GM23338 (cell line): ENCODE measurements around the gene PPP1R3G. TPM values are rescaled to one million over a fixed set of nuclear protein-coding genes. Genes with fewer than 3 reads are reported as not detected.
A peak's percentile ranks its signal among the peaks of the same experiment; 100 is the strongest.

ENCODE experiments used
- ATAC-seq: fragments of 200-7000 bp; cut with Tn5 transposase; 3 replicates; pipeline ENCODE4 v1.9.1; 2020
- DNase-seq: peaks from one replicate; pipeline ENCODE4 v3.0.0-alpha.2; 2015; ENCODE audit warnings: low spot score
- H2AFZ ChIP-seq: fragments of 200-600 bp; sonication (generic); 2 replicates; pipeline ENCODE4 v1.8.0; 2016; ENCODE audit warnings: antibody characterized with exemption, mild to moderate bottlenecking, moderate library complexity
- H3F3A ChIP-seq: fragments of 200-600 bp; sonication (generic); replicated peaks from 2 replicates; pipeline ENCODE4 v1.8.0; 2017; ENCODE audit warnings: antibody characterized with exemption, mixed run types, low read depth
- H3K27ac ChIP-seq: fragments of 200-600 bp; sonication (generic); 2 replicates; pipeline ENCODE4 v1.6.1; 2016; ENCODE audit warnings: low read depth
- H3K27me3 ChIP-seq: fragments of 200-600 bp; sonication (generic); 2 replicates; pipeline ENCODE4 v1.8.0; 2016; ENCODE audit warnings: mild to moderate bottlenecking, mixed run types, moderate library complexity; ENCODE audit not compliant: insufficient read depth
- H3K36me3 ChIP-seq: fragments of 200-600 bp; sonication (generic); 2 replicates; pipeline ENCODE4 v1.8.0; 2016; ENCODE audit warnings: mild to moderate bottlenecking; ENCODE audit not compliant: insufficient read depth
- H3K4me1 ChIP-seq: fragments of 200-600 bp; sonication (generic); 2 replicates; pipeline ENCODE4 v1.8.0; 2016; ENCODE audit warnings: mild to moderate bottlenecking, moderate library complexity; ENCODE audit not compliant: insufficient read depth
- H3K4me2 ChIP-seq: fragments of 200-600 bp; sonication (generic); 2 replicates; pipeline ENCODE4 v1.7.1; 2017; ENCODE audit warnings: mixed run types
- H3K4me3 ChIP-seq: fragments of 200-600 bp; sonication (generic); 2 replicates; pipeline ENCODE4 v1.6.1; 2016; ENCODE audit warnings: mixed run types
- H3K79me2 ChIP-seq: fragments of 200-600 bp; sonication (generic); replicated peaks from 2 replicates; pipeline ENCODE4 v1.8.0; 2017; ENCODE audit warnings: mild to moderate bottlenecking; ENCODE audit not compliant: insufficient read depth
- H3K9me2 ChIP-seq: fragments of 200-600 bp; sonication (generic); 2 replicates; pipeline ENCODE4 v1.8.0; 2017; ENCODE audit not compliant: insufficient read depth
- H4K20me1 ChIP-seq: fragments of 200-600 bp; sonication (generic); replicated peaks from 2 replicates; pipeline ENCODE4 v1.8.0; 2017; ENCODE audit warnings: mild to moderate bottlenecking; ENCODE audit not compliant: insufficient read depth
- H3K27ac Mint-ChIP-seq: 2 replicates; pipeline ENCODE4 v1.8.0; 2020; ENCODE audit warnings: inconsistent platforms, mild to moderate bottlenecking, moderate library complexity, mixed read lengths
- H3K27me3 Mint-ChIP-seq: 3 replicates; pipeline ENCODE4 v1.8.0; 2022; ENCODE audit warnings: low read depth, mild to moderate bottlenecking, moderate library complexity, mixed read lengths, inconsistent platforms; ENCODE audit not compliant: insufficient read depth, poor library complexity
- H3K36me3 Mint-ChIP-seq: 3 replicates; pipeline ENCODE4 v1.8.0; 2021; ENCODE audit warnings: low read depth, mild to moderate bottlenecking, inconsistent platforms, moderate library complexity, mixed read lengths
- H3K4me1 Mint-ChIP-seq: 3 replicates; pipeline ENCODE4 v1.8.0; 2020; ENCODE audit warnings: mild to moderate bottlenecking, inconsistent platforms, mixed read lengths
- H3K4me3 Mint-ChIP-seq: 3 replicates; pipeline ENCODE4 v1.8.0; 2021; ENCODE audit warnings: moderate library complexity, mild to moderate bottlenecking, inconsistent platforms, mixed read lengths
- H3K9me3 Mint-ChIP-seq: 3 replicates; pipeline ENCODE4 v1.8.0; 2020; ENCODE audit warnings: moderate library complexity, mild to moderate bottlenecking, inconsistent platforms, mixed read lengths
- STAT1 ChIP-seq: IDR thresholded peaks from one replicate; pipeline ENCODE4 v1.6.1; 2016; ENCODE audit warnings: antibody characterized with exemption; ENCODE audit not compliant: unreplicated experiment
- ZNF462 ChIP-seq: fragments of 250-450 bp; sonication (Bioruptor Pico); IDR thresholded peaks from 2 replicates; pipeline ENCODE4 v1.5.0; 2020; ENCODE audit warnings: mild to moderate bottlenecking, moderate library complexity
- polyA plus RNA-seq: library from polyadenylated mRNA; unstranded; fragments of >200 nt; fragmentation: Nextera tagmentation; extraction: Ambion mirVana; gene quantifications from 2 replicates; pipeline ENCODE4 v1.2.1, GENCODE V29; 2016
- total RNA-seq: library from RNA; depleted of rRNA; stranded (reverse); fragments of >200 nt; shearing (Covaris generic); gene quantifications from 2 replicates; pipeline ENCODE4 v1.2.3, GENCODE V29; 2014
- TF ChIP-seq, protein P1 (sequence below): IDR thresholded peaks from 2 replicates; pipeline ENCODE4 v1.6.1; 2016; ENCODE audit warnings: antibody characterized with exemption

PPP1R3G gene
- total and polyA plus RNA-seq, 2 experiments from 2014 or later = 0.13 to 0.24 TPM

- Histone ChIP-seq H3K4me1 (peaks cover 33% of the 10 kb centered on the region), H4K20me1 (no peaks in the 10 kb centered on the region), H3K79me2 (no peaks in the 10 kb centered on the region), H3K27me3 (no peaks in the 10 kb centered on the region), H2AFZ (no peak overlapping the region), H3K4me2 (no peak overlapping the region), H3F3A (peaks cover 7% of the 10 kb centered on the region), H3K27ac (no peak overlapping the region), H3K36me3 (no peaks in the 10 kb centered on the region), H3K9me2 (no peaks in the 10 kb centered on the region), H3K4me3 (no peak overlapping the region)
- Mint-ChIP-seq H3K4me1 (peaks cover 64% of the 10 kb centered on the region), H3K4me3 (no peak overlapping the region), H3K9me3 (no peaks in the 10 kb centered on the region), H3K27me3 (peaks cover 3% of the 10 kb centered on the region), H3K36me3 (no peaks in the 10 kb centered on the region; the same call in 2 of the 3 replicates), H3K27ac (peak overlapping the region; percentile 27; the same call in 1 of the 2 replicates)
- ATAC-seq (no peak), DNase-seq (no peak)
- TF ChIP-seq STAT1 = no peak
These were observed 45.2 kb downstream of the PPP1R3G start for GRCh38 chr6:5130135-5130866.

DNA sequence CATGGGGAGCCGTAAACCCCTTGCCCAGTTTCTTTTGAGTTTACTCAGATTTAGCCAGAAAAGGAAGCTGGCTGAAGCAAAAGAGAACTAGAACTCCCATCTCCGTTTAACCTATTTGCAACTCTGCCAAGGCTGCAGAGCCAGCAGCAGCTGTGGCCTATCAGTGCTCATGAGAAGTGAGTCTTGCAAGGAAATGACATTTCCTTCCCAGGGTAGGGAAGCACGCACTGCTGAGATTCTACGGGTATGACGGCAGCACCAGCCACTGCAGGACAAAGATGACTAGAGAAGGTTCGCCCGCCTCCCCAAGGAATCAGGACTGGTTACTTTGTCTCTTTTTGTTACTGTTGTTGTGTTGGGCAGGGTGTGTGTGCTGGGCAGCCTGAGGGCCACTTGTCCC lies 47.6 kb downstream of the PPP1R3G start:
- DNase-seq = peak; percentile 76
- peak overlapping the region; percentile 36 for H3K4me2 ChIP-seq

More for the DNA sequence above, 47.6 kb downstream of the PPP1R3G start:
- Histone ChIP-seq H2AFZ (no peak overlapping the region), H3K36me3 (no peaks in the 10 kb centered on the region), H3K27ac (peak overlapping the region; percentile 81), H3K79me2 (no peaks in the 10 kb centered on the region), H3F3A (peaks cover 7% of the 10 kb centered on the region), H3K4me1 (peaks cover 33% of the 10 kb centered on the region), H4K20me1 (peaks cover 5% of the 10 kb centered on the region; the same call in 1 of the 2 replicates), H3K4me3 (peak overlapping the region; percentile 17), H3K27me3 (no peaks in the 10 kb centered on the region), H3K9me2 (no peaks in the 10 kb centered on the region)
- peaks cover 3% of the 10 kb centered on the region for H3K27me3 Mint-ChIP-seq
- 0 out of 2 replicates have a peak, but pooled peaks have one; percentile 3 for TF ChIP-seq ZNF462
- TF ChIP-seq, protein P1, sequence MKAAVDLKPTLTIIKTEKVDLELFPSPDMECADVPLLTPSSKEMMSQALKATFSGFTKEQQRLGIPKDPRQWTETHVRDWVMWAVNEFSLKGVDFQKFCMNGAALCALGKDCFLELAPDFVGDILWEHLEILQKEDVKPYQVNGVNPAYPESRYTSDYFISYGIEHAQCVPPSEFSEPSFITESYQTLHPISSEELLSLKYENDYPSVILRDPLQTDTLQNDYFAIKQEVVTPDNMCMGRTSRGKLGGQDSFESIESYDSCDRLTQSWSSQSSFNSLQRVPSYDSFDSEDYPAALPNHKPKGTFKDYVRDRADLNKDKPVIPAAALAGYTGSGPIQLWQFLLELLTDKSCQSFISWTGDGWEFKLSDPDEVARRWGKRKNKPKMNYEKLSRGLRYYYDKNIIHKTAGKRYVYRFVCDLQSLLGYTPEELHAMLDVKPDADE = no peak
- peak overlapping the region; percentile 93 for H3K27ac Mint-ChIP-seq
- no peaks in the 10 kb centered on the region; the same call in 2 of the 3 replicates for H3K36me3 Mint-ChIP-seq
- H3K4me1 Mint-ChIP-seq = peaks cover 60% of the 10 kb centered on the region
- H3K9me3 Mint-ChIP-seq = no peaks in the 10 kb centered on the region
- peak; percentile 81 for ATAC-seq
- H3K4me3 Mint-ChIP-seq = peak overlapping the region; percentile 57
